GM03348 (cell line): ENCODE results near the gene MGST2.
A peak's percentile ranks its signal among the peaks of the same experiment; 100 is the strongest.

Experiments used
- DNase-seq: peaks from one replicate; pipeline ENCODE4 v3.0.0; 2012; ENCODE audit warnings: low spot score

MGST2 gene

DNA sequence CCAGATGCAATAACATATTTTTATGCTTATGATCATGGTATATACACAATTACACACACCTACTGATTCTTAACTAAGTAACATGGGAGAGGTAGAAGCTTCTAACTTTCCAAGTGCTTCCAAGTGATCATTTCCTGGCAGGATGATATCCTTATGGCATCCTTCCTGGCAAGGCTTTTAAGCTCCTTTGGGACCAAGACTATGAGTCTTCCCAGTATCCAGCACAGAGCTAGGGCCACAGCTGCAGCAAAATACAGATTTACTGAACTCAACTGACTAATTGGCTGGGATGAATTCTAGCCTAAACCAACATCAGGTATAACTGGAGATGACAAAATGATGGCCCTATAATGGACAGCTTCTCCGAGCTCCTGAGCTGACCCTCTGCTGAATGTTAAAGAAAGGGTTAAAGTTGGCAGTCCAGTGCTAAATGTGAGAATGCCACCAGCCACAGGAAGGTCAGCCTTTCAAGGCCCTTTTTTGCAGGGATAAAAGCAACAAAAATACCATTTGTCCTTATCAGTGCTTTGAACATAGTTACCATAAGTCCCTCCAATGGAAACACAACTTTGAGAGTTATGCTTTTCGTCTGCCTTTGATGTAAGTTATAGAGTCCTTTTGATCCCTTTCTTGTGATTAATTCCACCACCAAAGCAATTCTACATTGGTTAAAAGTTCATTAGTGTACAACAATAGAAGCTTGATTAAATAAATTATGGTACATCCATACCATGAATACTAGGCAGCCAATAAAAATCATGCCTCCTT lies 73.4 kb downstream of the MGST2 start:
- DNase-seq = no peak

GRCh38 chr4:139740121-139740520 lies 74.5 kb downstream of the MGST2 start:
- DNase-seq = no peak

DNA sequence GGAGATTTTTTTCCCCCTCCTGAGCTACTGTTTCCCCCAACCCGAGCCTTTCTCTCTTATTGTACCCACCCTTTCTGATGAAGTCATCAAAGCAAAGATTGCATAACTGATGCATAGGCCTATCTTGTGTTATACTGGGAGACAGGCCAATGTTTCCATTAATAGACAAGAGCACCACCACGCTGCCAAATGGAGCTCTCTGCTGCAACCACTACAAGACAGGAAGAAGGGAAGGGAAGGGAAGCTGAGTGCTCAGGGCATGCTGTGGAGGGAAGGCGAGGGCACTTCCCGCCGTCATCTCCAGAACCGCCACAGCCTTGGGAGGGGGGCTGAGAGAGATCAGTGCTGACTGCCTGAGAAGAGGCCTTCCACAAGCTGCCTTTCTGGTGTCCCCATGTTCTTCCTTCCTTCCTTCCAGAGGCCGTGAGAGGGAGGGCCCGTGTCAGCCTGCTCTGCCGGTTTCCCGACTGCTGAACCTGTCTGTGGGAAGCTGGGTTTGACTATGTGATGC lies 75.0 kb downstream of the MGST2 start:
- DNase-seq = peak; percentile 80

GRCh38 chr4:139743027-139743426 lies 77.4 kb downstream of the MGST2 start:
- no peak for DNase-seq

- DNase-seq = no peak
Measured at GRCh38 chr4:139744232-139744631, 78.6 kb downstream of the MGST2 start.

GRCh38 chr4:139745111-139745639 lies 79.6 kb downstream of the MGST2 start:
- no peak for DNase-seq

DNA sequence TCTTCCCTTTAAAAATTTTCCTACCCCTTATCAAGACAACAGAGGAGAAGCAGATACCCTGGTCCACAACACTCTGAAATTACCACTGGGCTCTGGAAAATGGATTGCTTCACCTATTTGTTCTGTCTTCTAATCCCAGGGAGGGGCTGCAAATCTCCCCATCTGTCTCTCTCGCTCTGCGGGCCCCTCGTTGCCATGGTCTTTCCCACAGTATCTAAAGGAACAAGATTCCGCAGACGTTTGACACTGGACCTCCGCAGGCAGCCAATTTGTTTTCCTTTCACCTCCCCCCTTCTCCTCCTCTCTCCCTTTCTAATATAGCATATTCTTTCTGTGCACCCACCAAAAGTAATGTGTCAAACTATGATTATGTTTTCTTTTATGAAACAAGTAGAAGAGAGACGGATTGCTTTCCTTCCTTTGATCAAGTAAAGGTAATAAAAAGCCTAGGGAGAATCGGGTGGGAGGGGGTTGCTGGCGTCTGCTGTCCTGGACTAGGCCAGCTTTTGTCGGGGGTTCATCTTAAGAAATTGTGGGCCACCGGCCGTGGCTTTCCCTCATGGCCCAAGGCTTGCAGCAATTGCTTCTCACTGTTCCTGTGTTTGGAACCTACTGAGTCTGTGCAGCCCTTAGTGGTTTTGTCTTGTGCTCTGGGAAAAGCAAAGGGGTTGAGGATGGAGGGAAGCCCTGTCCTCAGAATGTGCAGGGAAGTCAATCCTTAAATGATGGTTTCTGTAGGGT lies 81.0 kb downstream of the MGST2 start:
- DNase-seq = no peak

DNA sequence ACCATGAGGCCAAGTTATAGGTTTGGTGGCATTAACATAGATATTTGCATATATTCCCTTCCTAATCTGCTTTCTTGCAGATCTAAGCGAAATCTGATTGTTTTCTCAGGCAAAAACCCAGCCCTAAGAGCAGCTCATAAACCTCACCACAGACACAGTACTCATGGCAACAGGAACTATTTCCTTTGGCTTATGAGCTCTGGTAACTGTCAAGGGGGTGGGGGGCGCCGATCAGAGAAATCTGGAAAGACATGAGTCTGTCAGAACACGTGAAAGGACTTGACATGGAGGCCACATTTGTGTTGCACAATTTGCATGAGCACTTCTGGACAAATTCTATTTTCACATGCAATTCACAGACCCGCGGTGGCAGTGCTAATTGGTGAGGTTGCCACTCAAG lies 83.7 kb downstream of the MGST2 start:
- no peak for DNase-seq

DNA sequence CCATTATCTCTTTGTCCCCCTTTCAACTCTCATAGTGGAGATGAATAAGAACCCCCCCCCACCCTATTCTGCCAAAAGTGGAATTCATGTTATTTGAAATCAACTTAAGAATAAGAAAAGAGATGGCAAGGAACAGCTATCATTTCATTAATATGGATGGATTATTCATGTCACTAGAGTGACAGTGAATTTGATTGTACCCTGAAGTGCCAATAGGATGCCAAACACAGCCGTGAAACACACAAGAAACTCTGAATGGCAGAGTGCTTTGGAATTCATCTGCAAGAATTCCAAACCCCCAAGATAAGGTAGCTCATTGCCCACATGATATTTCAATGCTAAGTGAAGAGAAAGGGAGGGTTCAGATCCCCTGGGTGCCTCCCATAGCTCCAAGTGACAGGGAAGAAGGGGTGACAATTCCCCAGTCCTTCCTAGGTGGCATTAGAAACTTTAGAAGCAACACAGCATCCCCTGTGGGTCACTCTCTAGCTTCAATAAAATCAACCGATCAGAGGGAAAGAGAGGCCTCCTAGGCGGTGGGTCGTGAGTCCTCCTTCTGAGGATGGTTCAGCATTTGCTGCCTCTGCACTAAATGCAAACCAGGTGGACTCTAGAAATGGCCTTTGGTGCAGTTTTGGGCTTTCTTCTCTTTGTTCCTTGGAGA lies 84.3 kb downstream of the MGST2 start:
- DNase-seq = no peak

DNA sequence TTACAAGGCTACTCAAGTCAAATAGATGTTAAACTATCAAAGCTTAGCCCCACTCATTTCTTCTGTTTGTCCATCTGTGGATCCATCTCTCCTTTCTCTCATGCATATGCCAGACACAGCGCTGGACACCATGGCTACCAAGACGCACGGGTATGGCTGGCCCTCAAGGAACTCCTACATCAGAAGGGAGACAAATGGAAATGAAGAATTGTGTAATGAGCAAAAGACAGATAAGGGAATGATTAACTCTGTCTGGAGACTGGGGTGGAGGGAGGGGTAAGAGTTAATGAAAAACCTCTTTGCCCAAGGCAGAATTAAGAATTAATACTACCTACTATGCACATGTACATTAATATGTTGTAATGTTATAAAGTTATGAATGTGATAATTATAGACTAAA lies 88.1 kb downstream of the MGST2 start:
- DNase-seq = no peak
